Measurements from ENCODE around the gene TMEM205. TPM values are rescaled to one million over a fixed set of nuclear protein-coding genes. Genes with fewer than 3 reads are reported as not detected.

The TMEM205 gene
- total and polyA plus RNA-seq, 2 of the 13 experiments (the other 11 are each of a cell fraction or from before 2014, with no cell fraction given) = 45.5 to 98.7 TPM

DNA sequence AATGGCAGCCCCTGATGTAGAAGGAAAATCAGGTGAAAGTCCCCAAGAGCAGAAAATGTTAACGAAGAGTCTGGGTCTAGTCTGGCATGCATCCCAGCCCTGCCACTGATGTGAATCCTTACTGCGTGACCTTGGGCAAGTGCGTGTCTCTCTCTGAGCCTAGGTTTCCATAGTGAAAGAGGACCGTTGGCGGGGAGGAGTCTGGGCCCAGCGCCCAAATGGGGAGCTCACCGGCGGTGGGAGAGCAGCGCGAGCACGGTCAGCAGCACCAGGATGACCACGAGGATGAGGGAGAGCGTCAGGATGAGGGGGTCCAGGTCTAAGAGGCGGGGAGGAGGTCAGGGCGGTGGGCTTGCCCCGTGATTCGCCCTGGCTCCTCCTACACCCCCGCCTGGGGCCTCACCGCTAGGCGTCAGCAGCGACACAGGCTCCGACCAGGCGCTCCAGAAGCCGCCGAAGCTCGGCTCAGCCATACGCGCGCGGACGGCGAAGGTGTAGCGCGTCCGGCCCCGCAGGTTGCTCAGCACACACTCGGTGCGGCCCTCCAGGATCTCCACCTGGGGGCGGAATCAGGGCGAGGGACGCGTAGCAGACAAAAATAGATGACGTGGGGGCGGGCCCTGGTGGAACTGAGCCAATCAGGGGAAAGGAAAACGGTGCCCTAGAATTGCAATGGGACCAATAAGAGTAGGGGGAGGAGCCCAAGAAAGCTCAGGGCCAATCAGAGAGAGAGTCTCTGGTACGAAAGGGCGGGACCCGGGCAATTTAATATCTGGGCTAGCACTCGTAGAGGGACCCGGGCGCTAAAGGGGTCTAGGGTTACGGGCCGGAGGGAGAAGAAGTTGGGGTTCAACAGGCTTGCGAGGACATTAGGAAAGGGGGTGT lies 34.8 kb upstream of the TMEM205 start (continued):
- TF ChIP-seq ARID2 (CRISPR knock-in tag; IDR thresholded peaks at IDR 0.05; ENCODE audit: borderline replicate concordance) (peak; percentile 75; the same call in 1 of the 2 replicates), TAF15 (IDR thresholded peaks at IDR 0.05; ENCODE audit: low read depth, low read length, poor library complexity, severe bottlenecking) (no peak), NFYB (CRISPR knock-in tag; IDR thresholded peaks at IDR 0.05) (peak; percentile 93), SRSF9 (IDR thresholded peaks at IDR 0.05; ENCODE audit: borderline replicate concordance, insufficient read depth, low read depth, low read length, poor library complexity, severe bottlenecking) (no peak), ZSCAN21 (CRISPR knock-in tag; IDR thresholded peaks at IDR 0.05; ENCODE audit: borderline replicate concordance) (no peak), ZNF720 (CRISPR knock-in tag; IDR thresholded peaks at IDR 0.05) (no peak), GATAD1 (CRISPR knock-in tag; IDR thresholded peaks at IDR 0.05) (peak; percentile 57; the same call in 1 of the 2 replicates), EP300 (IDR thresholded peaks at IDR 0.05; ENCODE audit: low read depth in 2 of 2, low read length in 2 of 2) (no peak; a peak in 1 of 4 replicates), EP300 (CRISPR knock-in tag; IDR thresholded peaks at IDR 0.05; ENCODE audit: borderline replicate concordance) (no peak), BHLHE40 (IDR thresholded peaks at IDR 0.05; ENCODE audit: low read length) (peak; percentile 16; the same call in 1 of the 2 replicates), KDM6A (CRISPR knock-in tag; IDR thresholded peaks at IDR 0.05; ENCODE audit: low read depth) (no peak), ZNF713 (CRISPR knock-in tag; IDR thresholded peaks at IDR 0.05) (no peak), ZNF256 (CRISPR knock-in tag; conservative IDR thresholded peaks at IDR 0.05) (0 out of 2 replicates have a peak, but pooled peaks have one; percentile 20)
- TF ChIP-seq, protein P1, sequence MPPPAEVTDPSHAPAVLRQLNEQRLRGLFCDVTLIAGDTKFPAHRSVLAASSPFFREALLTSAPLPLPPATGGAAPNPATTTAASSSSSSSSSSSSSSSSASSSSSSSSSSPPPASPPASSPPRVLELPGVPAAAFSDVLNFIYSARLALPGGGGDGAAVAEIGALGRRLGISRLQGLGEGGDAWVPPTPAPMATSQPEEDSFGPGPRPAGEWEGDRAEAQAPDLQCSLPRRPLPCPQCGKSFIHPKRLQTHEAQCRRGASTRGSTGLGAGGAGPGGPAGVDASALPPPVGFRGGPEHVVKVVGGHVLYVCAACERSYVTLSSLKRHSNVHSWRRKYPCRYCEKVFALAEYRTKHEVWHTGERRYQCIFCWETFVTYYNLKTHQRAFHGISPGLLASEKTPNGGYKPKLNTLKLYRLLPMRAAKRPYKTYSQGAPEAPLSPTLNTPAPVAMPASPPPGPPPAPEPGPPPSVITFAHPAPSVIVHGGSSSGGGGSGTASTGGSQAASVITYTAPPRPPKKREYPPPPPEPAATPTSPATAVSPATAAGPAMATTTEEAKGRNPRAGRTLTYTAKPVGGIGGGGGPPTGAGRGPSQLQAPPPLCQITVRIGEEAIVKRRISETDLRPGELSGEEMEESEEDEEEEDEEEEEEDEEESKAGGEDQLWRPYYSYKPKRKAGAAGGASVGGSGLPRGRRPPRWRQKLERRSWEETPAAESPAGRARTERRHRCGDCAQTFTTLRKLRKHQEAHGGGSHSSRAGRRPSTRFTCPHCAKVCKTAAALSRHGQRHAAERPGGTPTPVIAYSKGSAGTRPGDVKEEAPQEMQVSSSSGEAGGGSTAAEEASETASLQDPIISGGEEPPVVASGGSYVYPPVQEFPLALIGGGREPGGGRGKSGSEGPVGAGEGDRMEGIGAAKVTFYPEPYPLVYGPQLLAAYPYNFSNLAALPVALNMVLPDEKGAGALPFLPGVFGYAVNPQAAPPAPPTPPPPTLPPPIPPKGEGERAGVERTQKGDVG (CRISPR knock-in tag; IDR thresholded peaks at IDR 0.05; ENCODE audit: borderline replicate concordance) = no peak
- TF ChIP-seq, protein P2, sequence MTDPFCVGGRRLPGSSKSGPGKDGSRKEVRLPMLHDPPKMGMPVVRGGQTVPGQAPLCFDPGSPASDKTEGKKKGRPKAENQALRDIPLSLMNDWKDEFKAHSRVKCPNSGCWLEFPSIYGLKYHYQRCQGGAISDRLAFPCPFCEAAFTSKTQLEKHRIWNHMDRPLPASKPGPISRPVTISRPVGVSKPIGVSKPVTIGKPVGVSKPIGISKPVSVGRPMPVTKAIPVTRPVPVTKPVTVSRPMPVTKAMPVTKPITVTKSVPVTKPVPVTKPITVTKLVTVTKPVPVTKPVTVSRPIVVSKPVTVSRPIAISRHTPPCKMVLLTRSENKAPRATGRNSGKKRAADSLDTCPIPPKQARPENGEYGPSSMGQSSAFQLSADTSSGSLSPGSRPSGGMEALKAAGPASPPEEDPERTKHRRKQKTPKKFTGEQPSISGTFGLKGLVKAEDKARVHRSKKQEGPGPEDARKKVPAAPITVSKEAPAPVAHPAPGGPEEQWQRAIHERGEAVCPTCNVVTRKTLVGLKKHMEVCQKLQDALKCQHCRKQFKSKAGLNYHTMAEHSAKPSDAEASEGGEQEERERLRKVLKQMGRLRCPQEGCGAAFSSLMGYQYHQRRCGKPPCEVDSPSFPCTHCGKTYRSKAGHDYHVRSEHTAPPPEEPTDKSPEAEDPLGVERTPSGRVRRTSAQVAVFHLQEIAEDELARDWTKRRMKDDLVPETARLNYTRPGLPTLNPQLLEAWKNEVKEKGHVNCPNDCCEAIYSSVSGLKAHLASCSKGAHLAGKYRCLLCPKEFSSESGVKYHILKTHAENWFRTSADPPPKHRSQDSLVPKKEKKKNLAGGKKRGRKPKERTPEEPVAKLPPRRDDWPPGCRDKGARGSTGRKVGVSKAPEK (CRISPR knock-in tag; IDR thresholded peaks at IDR 0.05; ENCODE audit: borderline replicate concordance) = no peak
- TF ChIP-seq, protein P3, sequence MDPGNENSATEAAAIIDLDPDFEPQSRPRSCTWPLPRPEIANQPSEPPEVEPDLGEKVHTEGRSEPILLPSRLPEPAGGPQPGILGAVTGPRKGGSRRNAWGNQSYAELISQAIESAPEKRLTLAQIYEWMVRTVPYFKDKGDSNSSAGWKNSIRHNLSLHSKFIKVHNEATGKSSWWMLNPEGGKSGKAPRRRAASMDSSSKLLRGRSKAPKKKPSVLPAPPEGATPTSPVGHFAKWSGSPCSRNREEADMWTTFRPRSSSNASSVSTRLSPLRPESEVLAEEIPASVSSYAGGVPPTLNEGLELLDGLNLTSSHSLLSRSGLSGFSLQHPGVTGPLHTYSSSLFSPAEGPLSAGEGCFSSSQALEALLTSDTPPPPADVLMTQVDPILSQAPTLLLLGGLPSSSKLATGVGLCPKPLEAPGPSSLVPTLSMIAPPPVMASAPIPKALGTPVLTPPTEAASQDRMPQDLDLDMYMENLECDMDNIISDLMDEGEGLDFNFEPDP (CRISPR knock-in tag; conservative IDR thresholded peaks at IDR 0.05) = no peak
